GM12864 (cell line): ENCODE data around the gene LRRN3.

Experiments used
- DNase-seq: peaks from one replicate; pipeline ENCODE4 v3.0.0-alpha.2; 2011; ENCODE audit warnings: low read depth
- H3K4me3 ChIP-seq: 2 replicates; pipeline ENCODE4 v1.5.1; 2011; ENCODE audit warnings: mild to moderate bottlenecking, low read depth, low read length, control low read depth
- CTCF ChIP-seq: IDR thresholded peaks from 2 replicates; pipeline ENCODE4 v1.5.1; 2011; ENCODE audit warnings: low read depth, mild to moderate bottlenecking, moderate library complexity, low read length, control low read depth, inconsistent platforms; ENCODE audit errors: missing control alignments

Gene LRRN3

DNA sequence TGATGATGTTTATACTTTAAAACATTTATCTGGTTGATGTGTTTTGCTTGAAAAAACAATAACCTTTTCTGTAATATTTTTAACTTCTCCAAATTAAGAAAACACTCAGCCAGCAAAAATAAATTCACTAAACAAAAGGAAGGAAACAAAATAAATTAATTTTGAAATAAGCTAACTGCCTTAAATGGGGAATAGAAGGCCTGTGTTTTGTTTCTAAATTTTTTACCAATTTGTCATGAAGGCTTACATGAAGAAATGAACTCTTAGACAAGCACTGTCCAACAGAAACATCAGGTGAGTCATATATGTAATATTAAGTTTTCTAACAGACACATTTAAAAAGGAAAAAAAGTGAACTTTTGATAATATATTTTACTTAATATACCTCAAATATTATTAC lies 68.5 kb downstream of the LRRN3 start:
- TF ChIP-seq CTCF = no peak
- no peak for DNase-seq
- H3K4me3 ChIP-seq = no peak overlapping the region

DNA sequence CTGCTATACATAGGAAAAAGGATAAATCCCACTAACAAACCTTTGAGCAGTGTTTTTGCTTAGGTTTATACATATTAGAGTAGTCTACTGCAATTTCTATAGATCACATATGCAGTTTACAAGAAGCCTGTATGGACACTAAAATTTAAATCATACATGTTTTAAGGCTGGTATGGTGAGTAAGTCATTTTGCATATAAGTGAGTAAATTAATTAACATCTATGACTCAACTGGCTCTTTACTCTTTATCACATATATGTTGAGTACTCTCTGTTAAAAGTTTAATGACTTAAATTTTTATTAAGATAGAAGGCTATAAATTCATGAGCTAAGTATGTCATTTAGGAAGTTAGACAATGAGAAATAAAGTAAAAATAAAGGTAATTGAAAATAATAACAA lies 69.4 kb downstream of the LRRN3 start:
- DNase-seq = no peak
- no peak for TF ChIP-seq CTCF
- H3K4me3 ChIP-seq = no peak overlapping the region

- no peak overlapping the region for H3K4me3 ChIP-seq
- no peak for DNase-seq
- TF ChIP-seq CTCF = no peak
Measured at GRCh38 chr7:111162692-111163091, 71.8 kb downstream of the LRRN3 start.

DNA sequence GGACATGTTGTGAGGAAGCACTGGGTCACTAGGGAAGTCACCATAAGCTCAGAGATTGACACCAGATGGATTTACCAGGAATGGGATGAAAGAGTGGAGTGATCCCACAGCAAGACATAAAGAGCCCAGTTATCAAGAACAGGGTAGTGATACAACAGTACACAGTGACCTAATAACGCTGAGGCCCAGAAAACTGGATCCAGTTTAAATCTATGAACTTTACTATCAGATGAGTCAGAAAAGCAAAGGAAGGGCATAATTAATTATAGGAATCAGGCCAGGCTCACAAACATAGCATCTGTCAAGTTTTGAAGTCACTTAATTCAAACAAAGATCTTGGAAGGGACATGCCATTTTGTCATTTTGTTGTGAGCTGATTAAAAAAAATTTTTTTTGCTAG lies 73.5 kb downstream of the LRRN3 start:
- H3K4me3 ChIP-seq = no peak overlapping the region
- no peak for DNase-seq
- TF ChIP-seq CTCF = no peak

GRCh38 chr7:111168182-111168581 lies 77.3 kb downstream of the LRRN3 start:
- no peak for TF ChIP-seq CTCF
- H3K4me3 ChIP-seq = no peak overlapping the region
- no peak for DNase-seq

DNA sequence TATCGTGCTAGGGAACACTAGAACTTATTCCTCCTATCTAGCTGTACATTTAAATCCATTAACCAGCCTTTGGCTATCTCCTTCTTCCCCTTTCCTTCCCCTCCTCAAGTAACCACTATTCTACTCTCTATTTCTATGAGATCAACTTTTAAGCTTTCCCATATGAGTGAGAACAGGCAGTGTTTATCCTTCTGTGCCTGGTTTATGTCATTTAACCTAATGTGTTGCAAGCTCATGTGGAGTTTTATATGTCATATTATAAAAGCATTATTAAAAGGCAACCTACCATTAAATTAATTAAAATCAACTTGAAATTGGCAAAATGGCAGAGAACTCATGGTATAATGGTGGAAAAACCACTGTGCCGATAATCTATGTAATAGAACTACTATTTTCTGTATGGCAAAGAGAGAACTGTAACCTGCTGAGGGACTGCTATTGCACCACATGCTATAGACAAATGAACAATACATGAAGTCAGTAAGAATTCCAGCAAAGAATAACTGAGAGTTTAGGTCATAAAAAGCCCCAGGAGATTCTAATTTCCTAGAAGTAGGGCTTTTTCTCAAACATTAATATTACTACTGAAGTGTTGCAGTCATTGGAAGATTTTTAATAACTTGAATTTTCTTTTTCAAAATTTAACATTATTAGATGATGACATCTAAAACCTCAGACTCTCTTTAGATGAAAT lies 81.8 kb downstream of the LRRN3 start:
- no peak for DNase-seq
- H3K4me3 ChIP-seq = no peak overlapping the region
- no peak for TF ChIP-seq CTCF

GRCh38 chr7:111173528-111173927 lies 82.6 kb downstream of the LRRN3 start:
- no peak for TF ChIP-seq CTCF
- no peak for DNase-seq
- H3K4me3 ChIP-seq = no peak overlapping the region
